HepG2 (cell line): ENCODE data around the gene PSMC3IP. TPM values are rescaled to one million over a fixed set of nuclear protein-coding genes. Genes with fewer than 3 reads are reported as not detected.
A peak's percentile ranks its signal among the peaks of the same experiment; 100 is the strongest.

Source experiments
- DNMT3B ChIP-seq: conservative IDR thresholded peaks from 2 replicates; pipeline ENCODE4 v1.6.1; 2016; ENCODE audit warnings: missing biosample characterization, control low read depth
- E2F1 ChIP-seq: sonication (generic); formaldehyde crosslinking; IDR thresholded peaks from 2 replicates; pipeline ENCODE4 v1.5.0; 2020; ENCODE audit warnings: missing genetic modification reagents
- EHMT2 ChIP-seq: fragments of 200-600 bp; sonication (generic); IDR thresholded peaks from 2 replicates; pipeline ENCODE4 v1.7.0; 2017; ENCODE audit warnings: antibody characterized with exemption, low read depth, low read length, borderline replicate concordance
- ISX ChIP-seq: sonication (generic); formaldehyde crosslinking; conservative IDR thresholded peaks from 2 replicates; pipeline ENCODE4 v1.5.0; 2020; ENCODE audit warnings: missing genetic modification reagents
- NFRKB ChIP-seq: fragments of 450-650 bp; IDR thresholded peaks from 2 replicates; pipeline ENCODE4 v1.6.1; 2017
- PBX3 ChIP-seq: sonication (generic); formaldehyde crosslinking; IDR thresholded peaks from 2 replicates; pipeline ENCODE4 v1.8.1; 2023; ENCODE audit warnings: missing genetic modification reagents, inconsistent platforms, borderline replicate concordance
- POLR2AphosphoS5 ChIP-seq: IDR thresholded peaks from 2 replicates; pipeline ENCODE4 v1.6.1; 2012; ENCODE audit warnings: low read depth, low read length
- SETDB1 ChIP-seq: sonication (generic); formaldehyde crosslinking; IDR thresholded peaks from 2 replicates; pipeline ENCODE4 v1.5.1; 2020; ENCODE audit warnings: missing genetic modification reagents, mild to moderate bottlenecking, borderline replicate concordance
- YY1 ChIP-seq: IDR thresholded peaks from 2 replicates; pipeline ENCODE4 v1.6.1; 2011; ENCODE audit warnings: low read length, low read depth, moderate library complexity, mild to moderate bottlenecking; ENCODE audit not compliant: insufficient read depth, insufficient replicate concordance
- ZNF17 ChIP-seq: sonication (generic); formaldehyde crosslinking; IDR thresholded peaks from 2 replicates; pipeline ENCODE4 v1.5.0; 2020; ENCODE audit warnings: mild to moderate bottlenecking, missing genetic modification reagents
- ZSCAN25 ChIP-seq: sonication (generic); formaldehyde crosslinking; IDR thresholded peaks from 2 replicates; pipeline ENCODE4 v1.8.0; 2022; ENCODE audit warnings: mild to moderate bottlenecking, missing genetic modification reagents
- polyA plus RNA-seq, 8 experiments: library from polyadenylated mRNA; depleted of rRNA in 3 of 8; stranded (reverse) in 7 of 8; unstranded in 1 of 8; fragments of >200 nt; fragmentation: Illumina TruSeq in 4 of 8; extraction: Trizol in 4 of 8; gene quantifications; 2 replicates each; pipeline versions ENCODE4 v1.2.1 to v1.2.3, GENCODE V29; 2011 to 2016; ENCODE audit warnings: low read depth in 4 of 8, missing spikeins in 1 of 8, mixed read lengths in 1 of 8; ENCODE audit not compliant: insufficient read depth in 1 of 8
- total RNA-seq, 5 experiments: library from RNA; depleted of rRNA; stranded (reverse); fragments of >200 nt; fragmentation: Illumina TruSeq; extraction: Trizol; gene quantifications; 2 replicates each; pipeline ENCODE4 v1.2.3, GENCODE V29; 2016; ENCODE audit warnings: low read depth in 1 of 5

The PSMC3IP gene
- total and polyA plus RNA-seq, 2 of the 13 experiments (the other 11 are each of a cell fraction or from before 2014, with no cell fraction given): 6.5 to 22.4 TPM

- TF ChIP-seq EHMT2: no peak
- TF ChIP-seq ISX (CRISPR knock-in tag): no peak
- no peak for TF ChIP-seq PBX3 (CRISPR knock-in tag)
- TF ChIP-seq POLR2AphosphoS5: 0 out of 2 replicates have a peak, but pooled peaks have one; percentile 14
- no peak for TF ChIP-seq NFRKB
- TF ChIP-seq YY1: no peak
- TF ChIP-seq SETDB1 (CRISPR knock-in tag): no peak
- TF ChIP-seq DNMT3B: no peak
- TF ChIP-seq E2F1: no peak
- no peak for TF ChIP-seq ZSCAN25 (CRISPR knock-in tag)
- no peak for TF ChIP-seq ZNF17
Measured at GRCh38 chr17:42547001-42547461, 30.5 kb downstream of the PSMC3IP start (continued).
